DOHH2 (cell line): ENCODE measurements around the gene CHRM5.
A peak's percentile ranks its signal among the peaks of the same experiment; 100 is the strongest.

Experiments used
- H3F3A ChIP-seq: fragments of 200-600 bp; sonication (generic), shearing (Covaris generic); 2 replicates; pipeline ENCODE4 v1.6.0; 2016; ENCODE audit warnings: antibody characterized with exemption, mild to moderate bottlenecking; ENCODE audit not compliant: control insufficient read depth, insufficient read depth
- H3K27ac ChIP-seq: fragments of 200-600 bp; sonication (generic); 2 replicates; pipeline ENCODE4 v1.5.1; 2014; ENCODE audit warnings: low read depth, mild to moderate bottlenecking, low read length, moderate library complexity
- H3K27me3 ChIP-seq: fragments of 200-600 bp; sonication (generic); 2 replicates; pipeline ENCODE4 v1.6.1; 2014; ENCODE audit warnings: mild to moderate bottlenecking, low read length, mixed read lengths; ENCODE audit not compliant: control insufficient read depth
- H3K36me3 ChIP-seq: fragments of 200-600 bp; sonication (generic); 2 replicates; pipeline ENCODE4 v1.6.1; 2014; ENCODE audit warnings: mild to moderate bottlenecking, low read length, moderate library complexity, mixed read lengths; ENCODE audit not compliant: control insufficient read depth
- H3K4me1 ChIP-seq: fragments of 200-600 bp; sonication (generic); 2 replicates; pipeline ENCODE4 v1.6.1; 2014; ENCODE audit warnings: mild to moderate bottlenecking, low read length, mixed read lengths; ENCODE audit not compliant: control insufficient read depth
- H3K4me2 ChIP-seq: fragments of 200-600 bp; sonication (generic); 2 replicates; pipeline ENCODE4 v1.6.0; 2014; ENCODE audit warnings: mild to moderate bottlenecking, low read length, moderate library complexity
- H3K4me3 ChIP-seq: fragments of 200-600 bp; sonication (generic); 2 replicates; pipeline ENCODE4 v1.5.1; 2014; ENCODE audit warnings: mild to moderate bottlenecking, low read length, mixed read lengths
- H3K79me2 ChIP-seq: fragments of 200-600 bp; sonication (generic); 2 replicates; pipeline ENCODE4 v1.6.1; 2014; ENCODE audit warnings: mild to moderate bottlenecking, low read length, mixed read lengths; ENCODE audit not compliant: control insufficient read depth
- H3K9me2 ChIP-seq: fragments of 200-600 bp; sonication (generic); replicated peaks from 2 replicates; pipeline ENCODE4 v1.6.1; 2014; ENCODE audit warnings: mild to moderate bottlenecking, low read length, mixed read lengths; ENCODE audit not compliant: control insufficient read depth
- H3K9me3 ChIP-seq: fragments of 200-600 bp; sonication (generic); 2 replicates; pipeline ENCODE4 v1.6.1; 2014; ENCODE audit warnings: antibody characterized with exemption, low read length, mixed read lengths; ENCODE audit not compliant: control insufficient read depth, insufficient read depth
- H4K20me1 ChIP-seq: fragments of 200-600 bp; sonication (generic); 2 replicates; pipeline ENCODE4 v1.6.0; 2014; ENCODE audit warnings: low read depth, mild to moderate bottlenecking, antibody characterized with exemption, low read length, moderate library complexity; ENCODE audit not compliant: control insufficient read depth, insufficient read depth
- EZH2phosphoT487 ChIP-seq: fragments of 200-600 bp; sonication (generic); IDR thresholded peaks from 2 replicates; pipeline ENCODE4 v1.6.1; 2017; ENCODE audit warnings: borderline replicate concordance, mild to moderate bottlenecking, antibody characterized with exemption, low read length, moderate library complexity, mixed read lengths
- TF ChIP-seq, protein P1 (sequence below): fragments of 200-600 bp; sonication (generic); IDR thresholded peaks from one replicate; pipeline ENCODE4 v1.5.1; 2014; ENCODE audit warnings: antibody characterized with exemption, mild to moderate bottlenecking, low read depth, low read length; ENCODE audit not compliant: poor library complexity, severe bottlenecking

The CHRM5 gene

DNA sequence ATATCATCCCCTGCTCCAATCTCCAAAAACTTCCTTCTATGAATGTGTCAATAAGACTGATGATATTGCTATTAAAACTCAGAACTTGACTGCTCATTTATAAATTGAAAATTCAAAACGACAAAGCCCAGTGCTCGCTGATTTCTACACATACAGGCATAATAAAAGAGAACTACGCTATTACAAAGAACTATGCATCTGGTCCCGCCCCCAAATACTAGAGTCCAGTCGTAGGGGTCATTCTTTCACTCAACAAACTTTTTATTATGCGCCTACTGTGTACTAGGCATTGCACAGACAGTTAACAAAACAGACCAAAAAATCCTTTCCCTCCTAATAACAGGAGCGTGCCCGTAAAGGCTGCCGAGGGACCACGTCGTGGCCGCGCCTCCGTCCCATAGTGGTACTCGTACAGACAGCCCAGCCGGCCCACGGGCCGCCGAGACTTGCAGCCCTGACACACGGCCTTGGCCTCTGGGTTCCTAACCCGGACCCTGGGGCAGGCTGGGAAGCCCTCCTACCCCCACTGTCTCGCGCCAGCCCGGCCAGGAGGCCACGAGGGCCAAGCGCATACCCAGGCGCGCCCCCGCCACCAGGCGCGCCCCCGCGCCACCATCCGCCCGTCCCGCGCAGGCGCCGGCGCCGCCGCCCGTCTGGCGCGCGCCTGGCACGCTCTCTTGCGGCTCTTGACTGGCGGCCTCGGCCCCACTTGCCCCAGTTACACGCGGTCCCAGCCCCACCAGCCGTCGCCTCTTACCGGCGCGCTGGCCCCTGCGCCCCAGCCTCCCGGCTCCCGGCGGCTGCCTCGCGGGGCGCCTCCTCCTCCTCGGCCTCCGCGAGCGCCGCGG, 70.0 kb downstream of the CHRM5 start:
- Histone ChIP-seq H3K4me3 (peak overlapping the region; percentile 89), H3K79me2 (peaks cover 28% of the 10 kb centered on the region), H3K9me3 (no peaks in the 10 kb centered on the region), H3K4me1 (peaks cover 14% of the 10 kb centered on the region), H3K4me2 (peak overlapping the region; percentile 67), H3K9me2 (no peaks in the 10 kb centered on the region), H3K27ac (peak overlapping the region; percentile 50), H3F3A (peaks cover 5% of the 10 kb centered on the region; the same call in 1 of the 2 replicates), H3K27me3 (no peaks in the 10 kb centered on the region), H3K36me3 (no peaks in the 10 kb centered on the region), H4K20me1 (no peaks in the 10 kb centered on the region)
- TF ChIP-seq EZH2phosphoT487 = no peak
- TF ChIP-seq, protein P1, sequence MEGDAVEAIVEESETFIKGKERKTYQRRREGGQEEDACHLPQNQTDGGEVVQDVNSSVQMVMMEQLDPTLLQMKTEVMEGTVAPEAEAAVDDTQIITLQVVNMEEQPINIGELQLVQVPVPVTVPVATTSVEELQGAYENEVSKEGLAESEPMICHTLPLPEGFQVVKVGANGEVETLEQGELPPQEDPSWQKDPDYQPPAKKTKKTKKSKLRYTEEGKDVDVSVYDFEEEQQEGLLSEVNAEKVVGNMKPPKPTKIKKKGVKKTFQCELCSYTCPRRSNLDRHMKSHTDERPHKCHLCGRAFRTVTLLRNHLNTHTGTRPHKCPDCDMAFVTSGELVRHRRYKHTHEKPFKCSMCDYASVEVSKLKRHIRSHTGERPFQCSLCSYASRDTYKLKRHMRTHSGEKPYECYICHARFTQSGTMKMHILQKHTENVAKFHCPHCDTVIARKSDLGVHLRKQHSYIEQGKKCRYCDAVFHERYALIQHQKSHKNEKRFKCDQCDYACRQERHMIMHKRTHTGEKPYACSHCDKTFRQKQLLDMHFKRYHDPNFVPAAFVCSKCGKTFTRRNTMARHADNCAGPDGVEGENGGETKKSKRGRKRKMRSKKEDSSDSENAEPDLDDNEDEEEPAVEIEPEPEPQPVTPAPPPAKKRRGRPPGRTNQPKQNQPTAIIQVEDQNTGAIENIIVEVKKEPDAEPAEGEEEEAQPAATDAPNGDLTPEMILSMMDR = no peak

DNA sequence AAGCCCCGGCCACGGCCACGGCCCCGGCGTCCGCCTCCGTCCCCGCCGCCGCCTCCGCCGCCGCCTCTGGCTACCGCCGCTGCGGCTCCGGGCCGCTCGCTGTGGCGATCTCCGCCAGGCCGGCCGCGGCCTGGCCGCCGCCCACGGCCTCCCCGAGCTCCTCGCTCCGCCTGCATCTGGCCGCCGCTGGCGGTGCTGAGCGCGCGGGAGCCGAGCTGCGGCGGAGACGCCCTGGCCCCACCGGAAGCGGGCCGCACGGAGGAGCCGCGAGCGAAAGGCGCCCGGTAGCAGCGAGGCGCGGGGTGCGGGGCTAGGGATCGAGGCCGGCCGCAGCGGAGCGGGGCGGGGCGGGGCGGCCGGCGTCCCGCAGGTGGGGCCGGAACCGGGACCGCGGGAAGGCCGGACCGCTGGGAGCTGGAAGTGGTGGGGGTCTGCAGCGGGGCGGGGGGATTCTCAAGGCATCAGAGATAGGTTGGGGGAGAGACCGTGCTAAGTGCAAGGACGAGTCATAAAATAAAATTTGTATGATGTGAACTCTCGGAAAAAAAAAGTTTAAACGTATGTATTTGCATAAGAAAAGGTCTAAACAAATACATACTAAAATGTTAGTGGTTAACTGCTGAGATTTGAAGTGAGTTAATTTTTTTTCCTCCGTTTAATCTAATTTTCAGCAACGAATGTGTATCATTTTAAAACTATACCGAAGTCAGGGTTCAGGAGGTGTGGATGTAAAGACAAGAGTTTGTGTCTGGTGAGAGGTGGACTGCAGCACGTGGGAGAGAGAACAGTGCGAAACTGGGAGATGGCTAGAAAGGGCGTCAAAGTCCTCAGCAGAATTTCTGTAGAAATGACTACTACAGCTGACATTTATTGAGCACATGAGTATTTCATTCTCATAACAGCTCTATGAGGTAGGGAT, 70.8 kb downstream of the CHRM5 start, which contains the start of gene AVEN:
Gene AVEN, minus strand, starts transcription at position 334 of the 919 bp plus-strand sequence. Its CDS starts 158 bp downstream, at position 176.
- peaks cover 14% of the 10 kb centered on the region for H3K4me1 ChIP-seq
- H3K79me2 ChIP-seq = peaks cover 28% of the 10 kb centered on the region
- H3K4me3 ChIP-seq = peak within 1 kb of the TSS; percentile 89
- peak within 1 kb of the TSS; percentile 50 for H3K27ac ChIP-seq
- H3F3A ChIP-seq = peaks cover 5% of the 10 kb centered on the region; the same call in 1 of the 2 replicates
- H3K27me3 ChIP-seq = no peaks in the 10 kb centered on the region
- H3K36me3 ChIP-seq = no peaks in the 10 kb centered on the region
- peak within 1 kb of the TSS; percentile 67 for H3K4me2 ChIP-seq
- no peaks in the 10 kb centered on the region for H3K9me3 ChIP-seq
- H3K9me2 ChIP-seq = no peaks in the 10 kb centered on the region
- H4K20me1 ChIP-seq = no peaks in the 10 kb centered on the region
- TF ChIP-seq, protein P1 = no peak
- no peak for TF ChIP-seq EZH2phosphoT487

DNA sequence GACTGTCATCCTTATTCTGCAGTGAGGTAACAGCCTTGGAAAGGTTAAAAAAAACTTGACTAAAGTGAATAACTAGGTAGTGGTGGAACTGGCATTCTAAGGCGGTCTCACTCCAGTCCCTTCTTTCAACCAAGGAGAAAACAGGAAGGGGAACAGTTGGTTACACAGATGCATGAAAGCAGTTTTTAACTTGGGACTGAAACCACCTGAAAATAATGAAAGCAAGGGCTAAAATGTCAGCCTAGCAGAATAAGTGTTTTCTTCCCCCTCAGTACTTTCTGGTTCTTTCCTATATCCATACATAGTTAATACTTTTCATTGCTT, 71.5 kb downstream of the CHRM5 start:
- Histone ChIP-seq H3K79me2 (peaks cover 28% of the 10 kb centered on the region), H3K4me2 (peak overlapping the region; percentile 67), H4K20me1 (no peaks in the 10 kb centered on the region), H3F3A (peaks cover 5% of the 10 kb centered on the region; the same call in 1 of the 2 replicates), H3K9me3 (no peaks in the 10 kb centered on the region), H3K9me2 (no peaks in the 10 kb centered on the region), H3K36me3 (no peaks in the 10 kb centered on the region), H3K27me3 (no peaks in the 10 kb centered on the region), H3K4me3 (peak overlapping the region; percentile 89), H3K4me1 (peaks cover 14% of the 10 kb centered on the region), H3K27ac (no peak overlapping the region)
- TF ChIP-seq EZH2phosphoT487 = no peak
- TF ChIP-seq, protein P1 = no peak
